GM15510 (cell line): ENCODE measurements around the gene KLK8.

ENCODE experiments used
- POLR2A ChIP-seq: IDR thresholded peaks from 3 replicates; pipeline ENCODE4 v1.6.1; 2011; ENCODE audit warnings: borderline replicate concordance; ENCODE audit not compliant: insufficient read length; ENCODE audit errors: extremely low read depth

KLK8 gene

GRCh38 chr19:50978772-50979390 is 22.5 kb downstream of the KLK8 start:
- no peak for TF ChIP-seq POLR2A

- TF ChIP-seq POLR2A: no peak
Observed at GRCh38 chr19:50977626-50978025, 23.8 kb downstream of the KLK8 start.

GRCh38 chr19:50975766-50976165 is 25.6 kb downstream of the KLK8 start:
- no peak for TF ChIP-seq POLR2A

GRCh38 chr19:50974702-50975556 is 26.5 kb downstream of the KLK8 start:
- TF ChIP-seq POLR2A: no peak

- no peak for TF ChIP-seq POLR2A
Observed at GRCh38 chr19:50972795-50973376, 28.5 kb downstream of the KLK8 start.

GRCh38 chr19:50969413-50969760 is 32.0 kb downstream of the KLK8 start, which contains the start of gene KLK6:
KLK6 (minus strand) TSS chr19:50969591; CDS start chr19:50968104, 1,487 bp downstream.
- no peak for TF ChIP-seq POLR2A

- no peak for TF ChIP-seq POLR2A
Observed at GRCh38 chr19:50968716-50969412, 32.5 kb downstream of the KLK8 start.

GRCh38 chr19:50967929-50968715 is 33.3 kb downstream of the KLK8 start:
- no peak for TF ChIP-seq POLR2A

GRCh38 chr19:50964266-50964665 is 37.1 kb downstream of the KLK8 start:
- TF ChIP-seq POLR2A: no peak

- TF ChIP-seq POLR2A: no peak
Observed at GRCh38 chr19:50963381-50963780, 38.0 kb downstream of the KLK8 start.

GRCh38 chr19:50962245-50962644 is 39.2 kb downstream of the KLK8 start:
- TF ChIP-seq POLR2A: no peak

- TF ChIP-seq POLR2A: no peak
Observed at GRCh38 chr19:50959731-50960500, 41.5 kb downstream of the KLK8 start.

- TF ChIP-seq POLR2A: no peak
Observed at GRCh38 chr19:50957587-50957986, 43.8 kb downstream of the KLK8 start.

- TF ChIP-seq POLR2A: no peak
Observed at GRCh38 chr19:50952910-50953309, 48.5 kb downstream of the KLK8 start, which contains the start of gene KLK5. KLK5 (minus strand) TSS chr19:50953038; CDS start chr19:50952657, 381 bp downstream.
